Astrocyte of the cerebellum (primary cell): ENCODE measurements around the gene B4GALNT3.

Source experiments
- DNase-seq: peaks from one replicate; pipeline ENCODE4 v3.0.0-alpha.2; 2011; ENCODE audit warnings: low read depth
- H3K4me3 ChIP-seq: 2 replicates; pipeline ENCODE4 v1.5.1; 2011; ENCODE audit warnings: mild to moderate bottlenecking, low read depth, low read length, moderate library complexity
- CTCF ChIP-seq: IDR thresholded peaks from 2 replicates; pipeline ENCODE4 v1.5.1; 2012; ENCODE audit warnings: low read length, low read depth, moderate library complexity, mild to moderate bottlenecking; ENCODE audit errors: missing control alignments
- in situ Hi-C: cut with HindIII; loops from 2 replicates; pipeline ENCODE4 v1.10.0; 2017; ENCODE audit warnings: low sequenced_read_pairs

B4GALNT3 gene

GRCh38 chr12:466762-467161, 7.0 kb downstream of the B4GALNT3 start:
- H3K4me3 ChIP-seq: no peak overlapping the region
- no peak for DNase-seq
- no peak for TF ChIP-seq CTCF
- in situ Hi-C loops: no loop called here

GRCh38 chr12:467591-467990, 7.9 kb downstream of the B4GALNT3 start:
- no peak for TF ChIP-seq CTCF
- in situ Hi-C loops: no loop called here
- DNase-seq: no peak
- no peak overlapping the region for H3K4me3 ChIP-seq

GRCh38 chr12:468671-469389, 9.1 kb downstream of the B4GALNT3 start:
- peak; percentile 59 for DNase-seq
- no peak overlapping the region for H3K4me3 ChIP-seq
- TF ChIP-seq CTCF: no peak
- in situ Hi-C loops: no loop called here

- no peak overlapping the region for H3K4me3 ChIP-seq
- no peak for TF ChIP-seq CTCF
- no peak for DNase-seq
- in situ Hi-C loops: no loop called here
Observed at GRCh38 chr12:470133-470532, 10.4 kb downstream of the B4GALNT3 start.

GRCh38 chr12:473198-473597, 13.5 kb downstream of the B4GALNT3 start:
- TF ChIP-seq CTCF: no peak
- H3K4me3 ChIP-seq: no peak overlapping the region
- in situ Hi-C loops: no loop called here
- no peak for DNase-seq

- in situ Hi-C loops: no loop called here
Observed at GRCh38 chr12:473863-474577, 14.3 kb downstream of the B4GALNT3 start.

More at GRCh38 chr12:473863-474577, 14.3 kb downstream of the B4GALNT3 start:
- no peak for TF ChIP-seq CTCF
- DNase-seq: no peak
- no peak overlapping the region for H3K4me3 ChIP-seq
